Measurements from ENCODE around the gene ZBTB3. TPM values are rescaled to one million over a fixed set of nuclear protein-coding genes. Genes with fewer than 3 reads are reported as not detected.
"Not testable (repeated sequence)": the region's sequence is repeated elsewhere in the genome, so short reads cannot be mapped to it uniquely, and the experiment has no call there.

Gene ZBTB3
- polyA plus RNA-seq, 1 donor from 2014 or later, result 8.5 TPM

- Histone ChIP-seq H4K20me1 (ENCODE audit: insufficient read depth) (no peaks in the 10 kb centered on the region), H3K9ac (ENCODE audit: low read length) (peak within 1 kb of the TSS; percentile 73), H3K4me2 (ENCODE audit: low read length) (peak within 1 kb of the TSS; percentile 86), H3K4me3 (ENCODE audit: low read length) (peak within 1 kb of the TSS; percentile 87), H3K9me3 (ENCODE audit: low read length) (no peaks in the 10 kb centered on the region), H3K27me3 (ENCODE audit: insufficient read depth, low read depth, low read length) (no peaks in the 10 kb centered on the region), H3K36me3 (ENCODE audit: insufficient read depth, low read length) (no peaks in the 10 kb centered on the region), H3K79me2 (replicated peaks; ENCODE audit: insufficient read depth, low read length) (peaks cover 10% of the 10 kb centered on the region), H3F3A (ENCODE audit: insufficient read depth, low read length, poor library complexity, severe bottlenecking) (peaks cover 5% of the 10 kb centered on the region), H3K27ac (ENCODE audit: low read length) (peak within 1 kb of the TSS; percentile 85), H2AFZ (ENCODE audit: low read depth, low read length) (peak within 1 kb of the TSS; percentile 61), H3K9me2 (ENCODE audit: insufficient read depth, low read length) (no peaks in the 10 kb centered on the region)
- TF ChIP-seq POLR2AphosphoS5 (IDR thresholded peaks at IDR 0.05), result peak; percentile 77
- peak; percentile 85 for TF ChIP-seq MXI1 (conservative IDR thresholded peaks at IDR 0.05; ENCODE audit: poor library complexity, severe bottlenecking)
- peak; percentile 44 for TF ChIP-seq SMC3 (conservative IDR thresholded peaks at IDR 0.05; ENCODE audit: poor library complexity)
- no peak for TF ChIP-seq CTCF (IDR thresholded peaks at IDR 0.05; ENCODE audit: poor library complexity, severe bottlenecking)
- TF ChIP-seq EP300 (conservative IDR thresholded peaks at IDR 0.05; ENCODE audit: poor library complexity, severe bottlenecking), result peak; percentile 18
Measured at GRCh38 chr11:62771144-62772021, 17.4 kb upstream of the ZBTB3 start, which contains the start of gene TAF6L. TAF6L (plus strand) TSS chr11:62771396; CDS start chr11:62775784, 4,388 bp downstream.

DNA sequence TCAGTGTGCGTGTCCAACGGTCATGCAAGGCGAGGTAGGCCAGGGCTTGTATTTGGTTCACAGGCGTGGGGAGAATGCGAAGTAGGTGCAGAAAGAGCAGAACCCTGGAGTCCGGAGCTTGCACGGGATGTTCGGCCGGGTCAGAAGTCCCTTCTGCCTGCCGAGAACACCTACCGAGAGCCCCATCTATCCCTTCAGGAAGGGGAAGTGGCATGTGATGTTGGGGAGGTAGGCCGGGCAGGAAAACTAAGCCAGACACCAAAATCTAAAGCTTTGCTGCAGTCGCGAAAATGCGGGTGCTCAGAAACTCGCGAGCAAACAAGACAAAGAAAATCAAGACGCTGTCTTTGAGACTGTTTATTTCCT lies 16.8 kb upstream of the ZBTB3 start:
- H3K27ac ChIP-seq (ENCODE audit: low read length), result peak overlapping the region; percentile 85
- no peaks in the 10 kb centered on the region for H3K36me3 ChIP-seq (ENCODE audit: insufficient read depth, low read length)
- peak overlapping the region; percentile 61 for H2AFZ ChIP-seq (ENCODE audit: low read depth, low read length)
- peak overlapping the region; percentile 87 for H3K4me3 ChIP-seq (ENCODE audit: low read length)
- H3K27me3 ChIP-seq (ENCODE audit: insufficient read depth, low read depth, low read length), result no peaks in the 10 kb centered on the region
- peak overlapping the region; percentile 73 for H3K9ac ChIP-seq (ENCODE audit: low read length)
- H3F3A ChIP-seq (ENCODE audit: insufficient read depth, low read length, poor library complexity, severe bottlenecking), result peaks cover 5% of the 10 kb centered on the region
- no peaks in the 10 kb centered on the region for H3K9me2 ChIP-seq (ENCODE audit: insufficient read depth, low read length)
- no peaks in the 10 kb centered on the region for H3K9me3 ChIP-seq (ENCODE audit: low read length)
- TF ChIP-seq CTCF (IDR thresholded peaks at IDR 0.05; ENCODE audit: poor library complexity, severe bottlenecking) (no peak), EZH2 (IDR thresholded peaks at IDR 0.05; ENCODE audit: borderline replicate concordance, insufficient read depth, low read length, poor library complexity, severe bottlenecking) (no peak), EP300 (conservative IDR thresholded peaks at IDR 0.05; ENCODE audit: poor library complexity, severe bottlenecking) (no peak), SMC3 (conservative IDR thresholded peaks at IDR 0.05; ENCODE audit: poor library complexity) (no peak), RAD21 (conservative IDR thresholded peaks at IDR 0.05) (no peak), MXI1 (conservative IDR thresholded peaks at IDR 0.05; ENCODE audit: poor library complexity, severe bottlenecking) (no peak), TAF1 (IDR thresholded peaks at IDR 0.05; ENCODE audit: low read depth) (no peak), POLR2AphosphoS5 (IDR thresholded peaks at IDR 0.05) (no peak)
- TF ChIP-seq, protein P1, sequence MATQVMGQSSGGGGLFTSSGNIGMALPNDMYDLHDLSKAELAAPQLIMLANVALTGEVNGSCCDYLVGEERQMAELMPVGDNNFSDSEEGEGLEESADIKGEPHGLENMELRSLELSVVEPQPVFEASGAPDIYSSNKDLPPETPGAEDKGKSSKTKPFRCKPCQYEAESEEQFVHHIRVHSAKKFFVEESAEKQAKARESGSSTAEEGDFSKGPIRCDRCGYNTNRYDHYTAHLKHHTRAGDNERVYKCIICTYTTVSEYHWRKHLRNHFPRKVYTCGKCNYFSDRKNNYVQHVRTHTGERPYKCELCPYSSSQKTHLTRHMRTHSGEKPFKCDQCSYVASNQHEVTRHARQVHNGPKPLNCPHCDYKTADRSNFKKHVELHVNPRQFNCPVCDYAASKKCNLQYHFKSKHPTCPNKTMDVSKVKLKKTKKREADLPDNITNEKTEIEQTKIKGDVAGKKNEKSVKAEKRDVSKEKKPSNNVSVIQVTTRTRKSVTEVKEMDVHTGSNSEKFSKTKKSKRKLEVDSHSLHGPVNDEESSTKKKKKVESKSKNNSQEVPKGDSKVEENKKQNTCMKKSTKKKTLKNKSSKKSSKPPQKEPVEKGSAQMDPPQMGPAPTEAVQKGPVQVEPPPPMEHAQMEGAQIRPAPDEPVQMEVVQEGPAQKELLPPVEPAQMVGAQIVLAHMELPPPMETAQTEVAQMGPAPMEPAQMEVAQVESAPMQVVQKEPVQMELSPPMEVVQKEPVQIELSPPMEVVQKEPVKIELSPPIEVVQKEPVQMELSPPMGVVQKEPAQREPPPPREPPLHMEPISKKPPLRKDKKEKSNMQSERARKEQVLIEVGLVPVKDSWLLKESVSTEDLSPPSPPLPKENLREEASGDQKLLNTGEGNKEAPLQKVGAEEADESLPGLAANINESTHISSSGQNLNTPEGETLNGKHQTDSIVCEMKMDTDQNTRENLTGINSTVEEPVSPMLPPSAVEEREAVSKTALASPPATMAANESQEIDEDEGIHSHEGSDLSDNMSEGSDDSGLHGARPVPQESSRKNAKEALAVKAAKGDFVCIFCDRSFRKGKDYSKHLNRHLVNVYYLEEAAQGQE (IDR thresholded peaks at IDR 0.05; ENCODE audit: borderline replicate concordance), result no peak
- peak overlapping the region; percentile 77 for H3K4me2 ChIP-seq (ENCODE audit: low read length)
- peaks cover 10% of the 10 kb centered on the region for H3K79me2 ChIP-seq (replicated peaks; ENCODE audit: insufficient read depth, low read length)
- H4K20me1 ChIP-seq (ENCODE audit: insufficient read depth), result no peaks in the 10 kb centered on the region

GRCh38 chr11:62760867-62761227 lies 6.9 kb upstream of the ZBTB3 start:
- H3K9ac ChIP-seq (ENCODE audit: low read length); H3K9me2 ChIP-seq (ENCODE audit: insufficient read depth, low read length); H3K4me2 ChIP-seq (ENCODE audit: low read length); H3K27me3 ChIP-seq (ENCODE audit: insufficient read depth, low read depth, low read length); H2AFZ ChIP-seq (ENCODE audit: low read depth, low read length); H3F3A ChIP-seq (ENCODE audit: insufficient read depth, low read length, poor library complexity, severe bottlenecking); H4K20me1 ChIP-seq (ENCODE audit: insufficient read depth); H3K36me3 ChIP-seq (ENCODE audit: insufficient read depth, low read length); H3K9me3 ChIP-seq (ENCODE audit: low read length): not testable (repeated sequence)
- H3K79me2 ChIP-seq (replicated peaks; ENCODE audit: insufficient read depth, low read length), result peaks cover 12% of the 10 kb centered on the region
- peak overlapping the region; percentile 24 for H3K27ac ChIP-seq (ENCODE audit: low read length)
- H3K4me3 ChIP-seq (ENCODE audit: low read length), result peak overlapping the region; percentile 82

All from neural cell (in vitro differentiated cells).